HG03196 (cell line): ENCODE measurements around the gene PDCD4.

Source experiments
- ATAC-seq: cut with Tn5 transposase; IDR thresholded peaks from one replicate; pipeline ENCODE4 v1.9.1; 2021; ENCODE audit not compliant: unreplicated experiment

The PDCD4 gene

DNA sequence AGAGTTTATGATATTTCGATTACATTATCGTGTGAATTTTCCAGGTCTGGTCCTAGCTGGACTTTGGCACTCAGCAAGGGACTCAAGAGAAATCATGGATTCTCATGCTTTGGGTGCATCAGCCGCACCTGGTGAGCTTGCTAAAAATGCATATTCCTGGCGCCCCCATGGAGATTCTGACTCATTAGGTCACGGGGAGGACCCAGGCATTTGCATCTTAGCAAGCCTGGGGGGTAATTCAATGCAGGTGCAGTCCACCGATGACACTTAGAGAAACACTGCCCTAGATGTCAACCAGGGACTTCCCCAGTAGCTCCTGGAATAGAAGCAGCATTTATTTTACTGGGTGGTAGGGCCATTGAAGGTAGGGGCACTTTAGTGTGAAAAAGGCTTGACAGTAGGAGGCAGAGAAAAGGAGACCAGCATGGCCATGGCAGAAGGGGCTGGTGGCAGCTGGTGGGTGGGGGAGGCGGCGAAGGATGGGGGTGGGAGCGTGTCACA is 29.9 kb upstream of the PDCD4 start:
- ATAC-seq: peak; percentile 65

DNA sequence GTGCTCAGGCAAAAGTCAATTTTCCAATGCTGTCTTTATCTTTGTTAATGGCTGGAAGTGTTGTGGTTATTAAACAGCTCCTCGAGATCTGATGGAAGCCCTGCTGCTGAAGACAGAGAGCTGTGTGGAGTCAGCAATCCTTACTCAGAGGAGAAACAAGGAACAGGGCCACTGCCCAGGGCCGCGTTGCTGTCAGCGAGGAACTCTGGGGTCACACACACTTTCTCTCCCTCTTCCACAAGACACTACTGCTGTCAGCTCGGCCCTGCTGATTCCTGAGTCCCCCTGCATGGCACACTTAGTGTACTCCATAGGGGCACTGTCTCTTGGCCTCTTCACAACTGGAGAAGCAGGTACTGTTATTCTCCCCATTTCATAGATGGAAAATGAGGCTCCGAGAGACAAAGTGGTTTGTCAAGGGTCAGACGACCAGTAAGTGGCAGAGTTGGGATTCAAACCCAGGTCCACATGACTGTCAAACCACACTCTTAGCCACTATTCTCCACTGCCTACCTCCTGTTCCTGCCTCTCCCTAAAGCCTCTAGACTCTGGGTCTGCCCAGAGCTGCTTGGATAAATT is 29.3 kb upstream of the PDCD4 start:
- peak; percentile 16 for ATAC-seq

DNA sequence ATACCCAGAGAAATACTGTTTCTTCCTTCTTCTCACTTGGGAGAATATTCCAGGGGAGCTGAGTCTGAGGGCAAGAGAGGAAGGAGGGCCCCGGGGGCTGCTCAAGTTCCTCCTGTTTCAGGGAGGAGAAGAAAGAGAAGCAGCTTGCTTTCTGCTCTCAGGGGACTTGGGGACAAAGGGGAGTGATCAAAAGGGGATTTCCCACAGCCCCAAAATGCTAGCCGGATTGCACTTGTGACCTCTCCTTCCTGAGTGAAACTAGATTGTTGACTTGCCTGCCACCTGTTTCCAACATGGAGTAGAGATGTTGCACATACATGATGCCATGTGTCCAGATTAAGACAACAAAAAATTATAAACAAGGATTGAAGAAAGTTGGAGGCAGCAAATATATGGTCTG is 28.7 kb upstream of the PDCD4 start:
- ATAC-seq: peak; percentile 74

DNA sequence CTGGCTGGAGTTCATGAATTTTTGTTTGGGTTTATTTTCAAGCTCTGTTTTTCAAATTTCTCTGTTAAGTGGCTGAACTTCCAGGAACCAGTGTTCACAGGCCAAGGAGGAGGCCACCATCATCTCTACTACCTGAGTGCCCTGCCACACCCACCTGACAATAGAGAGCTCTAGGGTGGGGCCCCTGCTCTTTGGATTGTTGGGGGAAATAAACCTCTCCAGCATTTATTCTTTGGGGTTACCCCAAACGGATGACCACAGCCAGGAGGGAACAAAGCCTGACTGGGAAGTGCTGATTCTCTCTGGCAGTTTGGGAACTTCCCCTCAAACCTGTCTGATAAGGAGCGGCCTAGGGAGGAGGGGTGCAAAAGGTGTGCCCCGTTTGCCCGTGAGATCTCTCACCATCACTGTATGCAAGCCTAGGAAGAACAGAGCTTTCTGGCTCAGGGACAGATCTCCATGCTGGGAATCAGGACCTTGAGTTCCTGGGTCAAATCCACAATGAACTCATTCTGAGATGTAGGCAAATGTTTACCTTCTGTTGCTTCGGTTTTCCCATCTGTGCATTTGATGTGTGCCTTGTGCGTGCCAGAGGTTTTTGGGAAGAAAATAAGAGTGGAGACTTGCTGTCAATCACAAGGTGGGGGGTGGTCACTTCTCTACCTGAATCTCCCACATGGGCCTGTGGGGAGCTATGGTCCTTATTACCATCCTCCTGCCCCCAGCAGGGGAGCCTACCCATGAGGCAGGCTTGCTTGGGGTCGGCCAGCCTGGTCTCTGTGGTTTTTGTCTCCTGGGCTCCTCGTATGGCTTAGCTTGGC is 27.7 kb upstream of the PDCD4 start:
- no peak for ATAC-seq

DNA sequence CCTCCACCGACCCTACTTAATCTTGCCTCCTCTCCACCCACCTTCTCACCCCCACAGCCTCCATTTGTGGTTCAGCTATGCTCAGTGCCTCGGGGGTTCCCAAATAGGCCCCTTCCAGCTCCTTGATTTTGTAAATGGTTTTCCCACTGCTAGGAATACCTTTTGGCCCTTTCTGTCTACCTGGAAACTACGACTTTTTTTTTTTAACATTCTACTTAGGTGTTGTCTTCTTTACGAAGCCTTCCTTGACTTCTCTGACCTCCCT is 27.2 kb upstream of the PDCD4 start:
- ATAC-seq: no peak

DNA sequence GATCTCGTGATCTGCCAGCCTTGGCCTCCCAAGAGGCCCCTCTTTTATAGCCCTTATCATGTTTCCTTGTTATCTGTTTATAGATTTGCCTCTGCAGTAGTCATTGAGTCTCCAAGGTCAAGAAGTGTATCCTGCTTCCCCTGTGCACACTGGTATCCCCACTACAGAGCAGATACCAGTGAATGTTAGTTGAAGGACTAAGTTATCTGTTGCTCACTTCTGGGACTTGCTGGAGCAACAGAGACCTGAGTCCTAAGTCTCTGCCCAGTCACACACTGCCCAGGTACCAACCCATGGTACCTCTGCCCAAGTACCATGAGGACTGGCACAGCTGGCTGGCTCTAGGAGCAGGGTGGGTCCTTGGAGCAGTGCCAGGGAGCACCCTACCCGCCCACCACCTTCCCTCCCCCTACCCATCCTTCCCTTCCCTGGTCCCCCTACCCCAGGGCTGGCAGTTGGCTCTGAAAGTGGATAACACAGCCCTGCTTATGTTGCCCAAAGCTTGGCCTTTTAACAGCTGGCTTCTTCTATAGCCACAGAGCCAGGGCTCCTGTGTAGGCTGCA is 26.5 kb upstream of the PDCD4 start:
- no peak for ATAC-seq

DNA sequence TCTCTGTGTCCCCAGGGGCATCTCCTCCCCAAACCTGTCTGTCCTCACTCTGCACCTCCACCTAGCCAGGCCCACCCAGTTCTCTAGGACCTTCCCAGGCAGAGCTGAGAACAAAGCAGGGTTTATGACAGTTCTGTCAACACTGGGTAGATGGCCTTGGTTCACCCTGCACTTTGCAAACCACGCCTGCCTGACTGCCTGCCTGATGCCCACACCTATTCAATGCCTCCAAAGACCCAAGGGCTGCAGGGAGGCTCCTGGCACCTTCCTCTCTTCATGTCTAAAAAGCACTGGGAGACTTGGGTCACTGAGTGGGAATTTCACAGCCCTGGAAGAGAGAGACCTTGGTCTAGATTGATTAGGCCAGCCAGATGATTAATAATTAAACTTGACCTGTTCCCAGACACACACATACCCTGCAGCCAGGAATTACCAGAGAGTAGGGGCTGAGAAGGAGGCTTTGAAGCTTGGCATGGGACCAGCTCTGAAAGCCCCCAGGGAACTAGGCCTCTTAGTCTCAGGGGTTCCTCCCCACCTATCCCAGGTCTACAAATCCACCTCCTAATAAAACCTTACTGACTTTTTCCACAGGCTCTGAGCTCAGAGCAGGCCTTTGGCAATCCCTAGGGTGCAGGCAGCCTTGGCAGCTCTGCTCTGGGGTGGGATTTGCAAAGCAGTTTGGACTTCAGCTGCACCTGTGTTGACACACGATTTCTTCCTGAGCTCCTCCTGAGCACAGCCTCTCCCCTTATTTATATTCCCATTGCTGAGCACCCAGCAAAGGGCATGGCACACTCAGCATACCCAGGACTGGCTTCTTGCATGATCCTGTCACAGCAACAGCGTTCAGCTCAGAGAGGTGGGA is 25.7 kb upstream of the PDCD4 start:
- no peak for ATAC-seq

DNA sequence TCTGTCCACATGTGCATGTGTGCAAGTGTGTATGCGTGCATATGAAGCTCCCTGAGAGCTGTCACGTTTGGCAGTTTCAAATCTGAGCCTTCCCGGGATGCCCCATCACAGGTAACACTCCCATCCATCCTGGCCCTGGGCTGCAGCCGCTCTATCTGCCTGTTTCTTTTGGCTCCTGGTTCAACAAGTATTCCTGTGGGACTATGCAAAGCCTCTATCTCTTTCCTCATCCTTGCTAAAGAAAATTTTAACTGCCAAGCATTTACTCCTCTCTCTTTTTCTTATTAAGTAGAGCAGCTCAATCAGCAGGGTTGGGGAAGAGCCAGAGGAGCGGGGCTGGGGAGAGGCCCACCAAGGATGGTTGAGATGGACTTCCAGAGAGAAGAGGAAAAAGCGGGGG is 24.4 kb upstream of the PDCD4 start:
- ATAC-seq: no peak

DNA sequence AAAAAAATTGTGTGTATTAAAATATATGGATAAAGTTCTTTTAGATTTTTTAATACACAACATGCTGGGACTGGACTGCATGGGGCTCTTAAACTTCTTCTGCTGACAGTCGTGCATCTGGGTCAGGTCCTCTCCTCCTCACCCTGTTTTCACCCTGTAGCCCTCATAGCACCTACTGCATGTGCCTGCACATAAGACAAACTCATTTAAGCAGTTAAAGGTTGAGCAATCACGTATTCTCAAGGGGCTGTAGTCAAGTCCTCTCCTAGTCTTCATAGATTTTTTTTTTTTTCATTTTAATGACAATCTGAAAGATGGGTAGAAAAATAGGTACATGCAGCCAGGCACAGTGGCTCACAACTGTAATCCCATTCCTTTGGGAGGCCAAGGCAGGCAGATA is 23.6 kb upstream of the PDCD4 start:
- ATAC-seq: no peak

DNA sequence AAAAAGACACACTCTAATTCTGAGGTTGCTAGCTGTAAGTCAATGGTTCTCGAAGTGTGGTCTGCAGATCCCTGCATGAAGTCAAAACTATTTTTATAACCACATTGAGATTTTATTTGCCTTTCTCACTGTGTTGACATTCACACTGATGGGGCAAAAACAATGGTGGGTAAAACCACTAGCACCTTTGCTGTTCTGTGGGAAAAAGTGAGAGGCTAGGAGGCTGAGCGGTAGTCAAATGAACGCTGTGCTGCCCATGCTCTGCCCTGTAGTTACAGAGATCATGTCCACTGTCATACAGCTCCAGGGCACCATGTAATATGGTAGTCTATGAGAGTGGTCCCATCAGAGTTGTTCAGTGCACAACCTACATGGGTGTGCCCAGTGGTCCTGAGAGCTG is 21.6 kb upstream of the PDCD4 start:
- no peak for ATAC-seq

DNA sequence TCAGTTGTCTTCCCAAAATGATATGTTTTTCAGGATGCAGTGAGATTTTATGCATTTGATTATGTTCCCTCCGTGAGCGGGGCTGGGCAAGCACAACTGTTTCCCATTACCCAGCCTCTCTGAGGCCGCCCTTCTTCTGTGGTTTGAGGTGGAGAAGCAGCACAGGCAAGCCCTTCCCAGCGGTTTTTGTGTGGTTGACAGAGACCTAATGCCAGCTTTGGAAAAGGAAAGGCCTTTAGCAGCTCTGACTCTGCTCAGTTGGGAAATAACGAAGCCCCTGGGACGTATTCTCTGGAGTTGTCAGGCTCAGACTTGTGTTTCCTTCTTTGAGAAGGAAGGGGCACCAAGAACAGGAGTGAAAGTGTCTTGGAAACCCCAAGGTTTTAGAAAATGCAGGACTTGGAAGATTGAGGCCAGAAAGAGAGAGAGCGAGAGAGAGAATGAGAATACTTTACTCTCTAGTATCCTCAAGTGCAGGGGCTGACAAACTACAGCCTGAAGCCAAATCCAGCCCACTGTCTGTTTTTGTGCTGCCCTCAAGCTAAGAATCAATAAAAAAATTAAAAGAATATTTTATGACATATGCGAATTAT is 20.6 kb upstream of the PDCD4 start:
- no peak for ATAC-seq

DNA sequence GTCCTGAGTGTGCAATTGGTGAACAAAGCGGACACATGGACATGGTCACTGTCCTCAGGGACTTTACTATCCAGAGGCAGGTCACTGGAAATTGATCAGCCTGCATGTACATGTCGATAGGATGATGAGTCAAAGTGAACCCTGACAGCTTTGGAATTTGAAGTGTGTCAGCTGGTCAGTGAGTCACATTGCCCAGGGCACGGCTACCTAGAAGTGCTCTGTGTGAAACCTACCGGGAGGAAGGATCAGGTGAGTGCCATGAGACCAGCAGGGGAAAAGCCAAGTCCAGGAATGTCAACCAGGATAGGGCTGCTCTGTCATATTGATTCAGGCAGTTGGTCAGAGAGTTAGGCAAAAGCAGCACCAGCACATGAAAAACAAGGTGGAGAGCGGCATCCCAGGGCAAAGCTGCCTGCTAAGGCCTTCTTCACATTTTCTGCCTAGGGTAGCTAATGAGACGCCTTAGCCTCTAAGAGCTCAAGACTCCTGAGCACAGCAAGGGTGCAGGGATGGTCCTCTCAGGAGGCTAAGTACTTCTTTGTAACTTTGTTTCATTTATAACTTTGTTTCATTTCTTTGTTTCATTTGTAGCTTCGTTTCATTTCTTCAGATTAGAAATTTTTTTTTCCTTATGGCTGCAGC is 19.4 kb upstream of the PDCD4 start:
- no peak for ATAC-seq

DNA sequence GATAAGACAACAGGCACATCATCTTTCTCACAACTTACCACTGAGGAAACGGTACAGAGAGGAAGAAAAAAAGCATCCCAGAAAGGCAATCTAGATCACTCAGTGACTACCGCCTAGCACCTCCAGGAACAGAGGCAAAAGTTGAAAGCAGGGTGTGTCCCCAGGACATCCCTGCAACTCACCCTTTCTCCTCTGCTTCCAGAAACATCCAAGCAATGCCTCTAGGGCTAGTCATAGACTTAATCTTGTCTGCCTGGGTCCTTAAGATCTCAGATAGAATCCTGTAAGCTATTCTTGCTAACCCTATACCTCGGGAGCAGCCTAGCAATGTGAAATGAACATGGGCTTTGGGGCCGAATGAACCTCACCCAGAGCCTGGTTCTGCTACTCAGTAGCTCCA is 18.8 kb upstream of the PDCD4 start:
- no peak for ATAC-seq

DNA sequence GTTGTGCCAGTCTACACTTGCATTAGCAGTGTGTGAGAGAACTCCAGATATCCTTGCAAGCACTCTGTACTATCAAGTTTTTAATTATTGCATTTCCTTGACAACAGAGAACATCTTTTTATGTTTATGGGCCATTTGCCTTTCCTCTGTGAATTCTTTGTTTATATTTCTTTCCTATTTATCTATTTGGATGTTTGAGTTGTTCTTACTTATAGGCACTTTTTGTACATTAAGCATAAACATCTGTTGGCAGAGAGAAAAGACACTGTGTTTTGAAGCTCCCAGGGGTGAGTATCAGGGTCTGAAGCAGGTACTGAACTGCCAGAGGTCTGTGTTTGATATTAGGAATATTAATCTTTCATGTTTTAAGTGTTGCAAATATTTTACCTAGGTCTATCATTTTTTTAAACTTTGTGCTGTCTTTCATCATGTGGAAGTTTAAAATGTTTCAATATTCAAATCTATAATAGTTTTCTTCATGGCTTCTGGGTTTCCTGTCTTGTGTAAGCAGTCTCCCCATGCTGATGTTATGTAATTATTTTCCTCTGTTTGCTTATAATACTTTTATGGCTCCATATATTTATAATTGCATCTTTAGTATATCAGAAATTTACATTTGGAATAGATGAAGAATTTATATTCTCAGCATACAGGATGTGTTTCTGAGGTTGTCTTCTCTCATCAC is 17.7 kb upstream of the PDCD4 start:
- no peak for ATAC-seq

DNA sequence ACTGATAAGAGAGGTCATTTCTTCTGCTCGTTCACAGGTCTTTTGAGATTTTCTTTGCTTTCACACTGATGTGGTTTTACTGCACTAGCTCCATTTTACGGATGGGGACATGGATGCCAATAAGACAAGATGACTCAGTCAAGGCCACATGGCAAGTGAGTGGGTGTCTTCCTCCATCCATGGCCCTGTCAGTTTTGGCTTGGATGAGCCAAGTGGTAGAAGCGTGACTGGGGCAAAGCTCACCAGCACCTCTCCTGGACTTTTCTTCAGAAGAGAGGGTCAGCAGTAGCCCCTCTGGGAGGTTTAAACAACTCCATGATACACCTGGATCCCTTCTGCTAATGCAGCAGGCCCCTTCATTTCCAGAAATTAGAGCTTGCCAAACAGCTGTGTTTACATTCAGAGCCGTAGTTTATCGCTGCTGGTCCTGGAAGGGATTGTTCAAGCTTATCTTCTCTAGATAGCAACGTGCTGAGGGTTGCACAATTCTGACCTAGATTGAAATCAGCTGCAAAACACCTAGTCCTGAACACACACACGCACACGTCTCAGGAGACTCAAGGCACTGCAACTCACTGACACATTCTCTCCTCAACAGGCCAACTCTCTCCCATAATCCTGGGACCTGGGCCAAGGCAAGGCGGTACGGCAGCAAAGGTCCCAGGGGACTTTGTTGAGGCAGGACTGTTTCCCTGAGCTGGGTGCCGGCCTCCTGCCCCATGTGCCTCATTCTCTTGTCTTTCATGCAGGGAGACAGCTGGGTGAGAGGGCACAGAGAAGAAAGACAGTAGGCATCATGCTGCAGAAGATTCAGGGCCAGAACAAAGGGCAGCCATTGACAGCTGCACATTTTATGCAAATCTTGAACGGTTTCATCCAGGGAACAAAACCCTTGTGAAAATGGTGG is 14.2 kb upstream of the PDCD4 start:
- ATAC-seq: peak; percentile 31

DNA sequence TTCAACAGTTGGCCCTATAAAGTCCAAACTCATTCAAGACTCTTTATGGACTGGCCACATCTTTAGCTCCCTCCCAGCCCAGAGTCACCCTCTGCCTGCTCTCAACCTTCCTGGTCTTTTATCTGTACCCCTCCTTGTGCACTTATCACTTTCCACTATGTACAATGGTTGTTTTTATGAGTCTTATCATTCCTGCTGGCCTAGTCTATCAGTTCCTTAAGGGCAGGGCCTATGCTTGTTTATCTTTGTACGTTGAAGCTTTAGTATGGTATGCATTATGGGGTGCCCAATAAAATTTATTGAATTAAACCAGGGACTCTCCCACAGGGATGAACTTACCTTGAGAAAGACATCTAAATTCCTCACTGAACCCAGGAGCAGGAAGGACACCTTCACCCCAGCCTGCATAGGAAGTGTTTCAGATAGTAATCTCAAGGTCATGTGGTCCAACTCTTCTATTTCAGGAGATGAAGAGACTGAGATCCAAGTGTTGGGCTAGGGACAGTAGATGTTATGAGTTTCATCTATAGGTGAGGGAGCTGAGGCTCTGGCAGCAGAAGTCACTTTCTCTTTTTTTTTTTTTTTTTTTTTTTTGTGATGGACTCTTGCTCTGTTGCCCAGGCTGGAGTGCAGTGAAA is 13.3 kb upstream of the PDCD4 start:
- ATAC-seq: no peak

DNA sequence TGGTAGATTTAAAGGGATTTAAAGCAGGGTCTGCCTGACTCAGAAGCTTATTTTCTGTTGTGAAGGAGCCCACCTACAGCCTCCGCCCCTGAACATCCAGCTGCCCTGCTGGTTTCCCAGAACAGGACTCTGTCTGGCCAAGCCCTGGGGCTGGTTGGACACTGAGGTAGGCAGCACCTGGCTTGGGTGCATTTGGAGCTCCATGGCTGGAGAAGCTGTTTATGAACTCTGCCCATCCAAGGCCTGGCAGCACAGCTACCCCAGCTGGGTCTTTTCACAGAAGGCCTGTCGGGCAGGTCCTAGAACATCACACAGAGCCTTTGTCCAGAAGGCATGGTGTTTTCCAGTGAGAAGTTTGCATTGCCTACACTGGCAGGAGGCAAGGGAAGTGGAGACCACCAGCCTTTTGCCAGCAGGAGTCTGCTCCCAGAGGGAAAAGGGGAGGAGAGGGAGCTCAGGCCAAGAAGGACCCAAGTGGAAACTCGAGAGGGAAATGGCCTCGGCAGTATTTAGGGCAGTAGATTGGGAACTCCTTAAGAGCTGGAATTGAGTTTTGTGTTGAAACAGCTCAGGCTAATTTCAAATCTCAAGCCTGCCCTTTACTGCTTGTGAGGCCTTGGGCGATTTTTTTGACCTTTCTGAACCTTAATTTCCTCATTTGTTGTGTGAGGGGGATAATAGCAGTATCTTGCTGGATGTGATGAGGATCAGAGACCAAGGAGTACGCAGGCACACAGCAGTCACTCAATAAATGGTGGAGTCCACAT is 12.3 kb upstream of the PDCD4 start:
- no peak for ATAC-seq

DNA sequence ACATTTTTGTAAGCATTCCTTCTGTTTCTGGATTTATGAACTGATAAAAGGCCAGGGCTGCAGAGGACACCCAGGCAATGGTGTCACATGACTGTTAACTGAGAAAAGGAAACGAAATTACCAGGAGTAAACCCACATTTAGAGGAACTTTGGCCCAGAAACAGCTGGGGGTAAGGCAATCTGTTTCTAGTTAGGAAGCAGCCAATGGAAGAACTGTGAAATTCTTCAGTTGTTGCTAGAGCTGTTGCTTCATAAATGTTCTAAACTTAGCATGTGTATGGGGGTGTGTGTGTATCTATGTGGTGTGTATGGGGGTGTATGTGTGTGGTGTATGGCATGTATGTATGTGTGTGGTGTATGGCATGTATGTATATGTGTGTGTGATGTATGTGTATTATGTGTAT is 11.8 kb upstream of the PDCD4 start:
- ATAC-seq: no peak
